Breast epithelium (tissue), 4 donors: Measurements from ENCODE around the gene TECPR1. TPM values are rescaled to one million over a fixed set of nuclear protein-coding genes. Genes with fewer than 3 reads are reported as not detected.

ENCODE experiments used
- DNase-seq, 2 donors: peaks; one replicate each; pipeline ENCODE4 v3.0.0-alpha.2; 2019; ENCODE audit warnings: low spot score in 2 of 2
- H3K27ac ChIP-seq, 2 donors: fragments of 200-600 bp; sonication (generic) in 1 of 2; one replicate each; pipeline ENCODE4 v1.5.1; 2016 to 2019; ENCODE audit warnings: mild to moderate bottlenecking in 1 of 2
- H3K27me3 ChIP-seq, 2 donors: fragments of 200-600 bp; sonication (generic) in 1 of 2; one replicate each; pipeline versions ENCODE4 v1.5.1 to v1.6.0; 2017 to 2019; ENCODE audit warnings: control low read depth in 1 of 2, mild to moderate bottlenecking in 1 of 2
- H3K36me3 ChIP-seq: fragments of 200-600 bp; one replicate; pipeline ENCODE4 v1.5.1; 2019
- H3K4me1 ChIP-seq, 2 donors: fragments of 200-600 bp; sonication (generic); one replicate each; pipeline ENCODE4 v1.5.1; 2016 to 2019; ENCODE audit warnings: control low read depth in 1 of 2
- H3K4me3 ChIP-seq, 3 donors: fragments of 200-600 bp; sonication (generic); 1 replicate in 2 of 3; 2 replicates in 1 of 3; pipeline ENCODE4 v1.5.1; 2016 to 2019; ENCODE audit warnings: mild to moderate bottlenecking in 3 of 3, moderate library complexity in 2 of 3
- H3K9me3 ChIP-seq, 2 donors: fragments of 200-600 bp; sonication (generic) in 1 of 2; one replicate each; pipeline ENCODE4 v1.5.1; 2016 to 2019; ENCODE audit warnings: control low read depth in 1 of 2
- POLR2A ChIP-seq: fragments of 450-650 bp; IDR thresholded peaks from one replicate; pipeline ENCODE4 v1.6.1; 2016; ENCODE audit warnings: antibody characterized with exemption, mild to moderate bottlenecking, moderate library complexity
- POLR2AphosphoS5 ChIP-seq, 3 donors: sonication (generic); formaldehyde crosslinking; IDR thresholded peaks; one replicate each; pipeline ENCODE4 v1.6.1; 2017; ENCODE audit warnings: antibody characterized with exemption in 3 of 3
- intact Hi-C: fragments of 100-400 bp; cut with DNase I; formaldehyde crosslinking; loops from one replicate; pipeline ENCODE4 v1.15.1; 2023; ENCODE audit warnings: low total_unique reads
- total RNA-seq, 3 donors: library from RNA; depleted of rRNA; stranded (reverse); fragments of >200 nt; gene quantifications; one replicate each; pipeline ENCODE4 v1.1.0, GENCODE V29; 2016
- TF ChIP-seq, protein P1 (sequence below), 3 donors: fragments of 450-650 bp; IDR thresholded peaks; one replicate each; pipeline ENCODE4 v1.5.1; 2016 to 2017; ENCODE audit warnings: antibody characterized with exemption in 3 of 3, mild to moderate bottlenecking in 3 of 3, moderate library complexity in 3 of 3

TECPR1 gene
- total RNA-seq, 3 donors from 2014 or later, result 14.7 to 29.7 (median 28.8) TPM

DNA sequence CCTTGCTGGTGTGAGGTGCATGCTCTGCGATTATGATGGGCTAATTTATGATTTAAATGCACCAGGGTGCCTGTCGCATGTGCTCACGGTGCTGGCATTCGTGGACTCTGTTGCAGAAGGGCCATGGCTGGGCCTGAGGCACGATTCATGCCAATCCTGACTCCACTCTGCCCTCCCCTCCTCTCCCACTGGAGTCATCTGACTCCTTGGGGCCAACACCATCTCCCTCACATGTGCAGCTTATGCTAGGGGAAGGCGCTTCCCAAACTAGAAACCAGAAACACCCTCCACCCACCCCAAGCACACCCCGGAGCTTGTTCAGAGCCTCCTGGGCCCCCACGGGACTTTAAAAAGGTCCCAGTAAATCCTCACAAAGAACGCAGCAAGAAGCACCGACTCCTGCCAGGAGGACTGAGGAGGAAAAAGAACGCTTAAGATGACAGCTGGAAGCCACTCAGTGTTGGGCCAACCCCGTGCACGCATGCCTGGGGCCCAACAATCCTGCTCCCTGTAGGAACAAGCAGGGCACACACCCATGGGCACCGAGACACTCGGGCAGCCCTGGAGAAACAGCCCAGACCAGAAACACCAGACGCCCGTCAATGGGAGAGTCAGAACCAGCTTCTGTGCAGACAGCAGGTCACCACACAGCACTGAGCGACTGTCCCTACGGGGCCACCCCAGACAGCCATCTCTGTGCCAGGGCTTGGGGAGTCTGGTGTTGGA, 43.6 kb upstream of the TECPR1 start:
- intact Hi-C loops, result no loop called here
- H3K36me3 ChIP-seq, result no peaks in the 10 kb centered on the region
- H3K27me3 ChIP-seq, result no peaks in the 10 kb centered on the region
- TF ChIP-seq POLR2A (no peak), POLR2AphosphoS5 (IDR thresholded peaks at IDR 0.05) (no peak)
- TF ChIP-seq, protein P1, sequence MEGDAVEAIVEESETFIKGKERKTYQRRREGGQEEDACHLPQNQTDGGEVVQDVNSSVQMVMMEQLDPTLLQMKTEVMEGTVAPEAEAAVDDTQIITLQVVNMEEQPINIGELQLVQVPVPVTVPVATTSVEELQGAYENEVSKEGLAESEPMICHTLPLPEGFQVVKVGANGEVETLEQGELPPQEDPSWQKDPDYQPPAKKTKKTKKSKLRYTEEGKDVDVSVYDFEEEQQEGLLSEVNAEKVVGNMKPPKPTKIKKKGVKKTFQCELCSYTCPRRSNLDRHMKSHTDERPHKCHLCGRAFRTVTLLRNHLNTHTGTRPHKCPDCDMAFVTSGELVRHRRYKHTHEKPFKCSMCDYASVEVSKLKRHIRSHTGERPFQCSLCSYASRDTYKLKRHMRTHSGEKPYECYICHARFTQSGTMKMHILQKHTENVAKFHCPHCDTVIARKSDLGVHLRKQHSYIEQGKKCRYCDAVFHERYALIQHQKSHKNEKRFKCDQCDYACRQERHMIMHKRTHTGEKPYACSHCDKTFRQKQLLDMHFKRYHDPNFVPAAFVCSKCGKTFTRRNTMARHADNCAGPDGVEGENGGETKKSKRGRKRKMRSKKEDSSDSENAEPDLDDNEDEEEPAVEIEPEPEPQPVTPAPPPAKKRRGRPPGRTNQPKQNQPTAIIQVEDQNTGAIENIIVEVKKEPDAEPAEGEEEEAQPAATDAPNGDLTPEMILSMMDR (IDR thresholded peaks at IDR 0.05), result no peak
- H3K4me3 ChIP-seq, result no peak overlapping the region
- H3K9me3 ChIP-seq, result peaks cover 0 to 6% of the 10 kb centered on the region in 2 donors
- DNase-seq, result no peak
- H3K4me1 ChIP-seq, result peaks cover 0 to 4% of the 10 kb centered on the region in 2 donors
- H3K27ac ChIP-seq, result no peak overlapping the region

DNA sequence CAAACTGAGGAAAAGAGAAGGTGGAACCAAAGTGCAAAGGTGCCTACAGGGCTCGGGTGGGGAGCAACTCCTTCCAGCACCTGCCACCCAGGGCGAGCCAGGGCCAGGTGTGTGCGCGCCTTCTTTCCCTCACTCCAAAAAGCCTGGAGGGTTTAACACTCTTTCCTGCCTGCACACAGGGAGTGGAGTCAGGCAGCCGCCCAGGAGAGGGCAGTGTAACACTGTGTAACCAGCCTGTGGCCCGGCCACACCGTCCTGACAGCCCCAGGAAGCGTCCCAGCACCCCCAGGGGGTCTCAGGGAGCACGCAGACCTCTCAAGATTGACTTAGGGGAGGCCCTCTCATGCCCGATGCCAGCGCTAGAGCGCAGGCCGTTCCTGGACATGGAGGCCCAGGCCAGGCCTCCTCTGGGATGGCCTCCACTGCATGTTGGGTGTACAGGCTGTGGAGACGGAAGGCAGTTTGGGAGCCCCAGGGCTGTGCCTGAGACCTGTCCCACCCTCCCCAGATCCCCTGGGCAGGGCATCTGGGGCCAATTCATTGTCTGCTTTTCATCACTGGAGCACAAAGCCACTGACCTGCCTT, 42.9 kb upstream of the TECPR1 start:
- H3K4me3 ChIP-seq, result no peak overlapping the region
- peaks cover 0 to 4% of the 10 kb centered on the region in 2 donors for H3K4me1 ChIP-seq
- no peak overlapping the region for H3K27ac ChIP-seq
- TF ChIP-seq, protein P1 (IDR thresholded peaks at IDR 0.05), result peak in 2 of 3 donors; percentile 65 to 71
- TF ChIP-seq POLR2A, result no peak
- no peak for TF ChIP-seq POLR2AphosphoS5 (IDR thresholded peaks at IDR 0.05)
- no peaks in the 10 kb centered on the region for H3K36me3 ChIP-seq
- H3K27me3 ChIP-seq, result no peaks in the 10 kb centered on the region
- DNase-seq, result peak in 1 of 2 donors; percentile 70
- intact Hi-C loops, result no loop called here
- peaks cover 0 to under 1% of the 10 kb centered on the region in 2 donors for H3K9me3 ChIP-seq

DNA sequence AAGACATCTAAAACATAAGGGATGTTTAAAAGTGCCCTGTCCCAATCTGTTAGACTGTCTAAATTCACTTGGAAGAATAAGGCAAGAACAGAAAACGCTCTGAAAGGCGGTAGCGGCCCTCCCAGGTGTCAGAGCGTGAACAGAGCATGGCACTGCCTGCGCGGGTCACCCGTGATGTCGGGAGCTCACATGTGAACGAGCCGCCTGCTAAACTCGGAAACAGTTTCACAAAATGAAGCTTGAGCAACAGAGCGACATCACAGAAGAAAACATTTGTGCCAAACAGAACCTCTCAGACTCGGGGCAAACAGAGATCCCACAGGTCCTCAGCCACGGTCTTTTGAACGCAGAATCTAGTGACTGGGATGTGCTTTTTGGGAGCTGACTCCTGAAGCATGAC, 42.3 kb upstream of the TECPR1 start:
- H3K27ac ChIP-seq, result no peak overlapping the region
- TF ChIP-seq POLR2A (no peak), POLR2AphosphoS5 (IDR thresholded peaks at IDR 0.05) (no peak)
- TF ChIP-seq, protein P1 (IDR thresholded peaks at IDR 0.05), result no peak
- intact Hi-C loops, result no loop called here
- no peaks in the 10 kb centered on the region for H3K36me3 ChIP-seq
- H3K27me3 ChIP-seq, result no peaks in the 10 kb centered on the region
- peaks cover 0 to 4% of the 10 kb centered on the region in 2 donors for H3K4me1 ChIP-seq
- no peaks in the 10 kb centered on the region for H3K9me3 ChIP-seq
- H3K4me3 ChIP-seq, result no peak overlapping the region
- no peak for DNase-seq

DNA sequence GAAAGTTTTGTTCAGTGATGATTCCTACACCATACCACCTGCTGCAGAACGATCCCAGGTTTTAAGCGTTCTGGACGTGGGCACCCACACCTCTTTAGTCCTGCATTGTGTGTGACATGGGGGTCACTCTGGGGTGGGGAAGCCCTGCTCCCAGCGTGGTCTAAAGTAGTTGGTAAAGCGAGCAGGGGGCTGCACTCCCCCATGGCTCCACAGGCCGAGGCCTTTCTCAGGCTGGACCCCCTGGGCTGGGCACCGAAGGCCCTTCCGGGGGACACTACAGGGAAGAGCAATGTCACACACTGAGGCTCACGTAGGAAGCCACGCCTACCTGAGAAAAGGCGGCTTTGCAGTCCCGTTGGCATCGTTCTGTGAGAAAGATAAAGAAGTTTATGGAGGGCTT, 41.7 kb upstream of the TECPR1 start:
- H3K4me1 ChIP-seq, result peaks cover 0 to 4% of the 10 kb centered on the region in 2 donors
- H3K27me3 ChIP-seq, result no peaks in the 10 kb centered on the region
- H3K27ac ChIP-seq, result no peak overlapping the region
- DNase-seq, result no peak
- H3K9me3 ChIP-seq, result no peaks in the 10 kb centered on the region
- no peak overlapping the region for H3K4me3 ChIP-seq
- intact Hi-C loops, result no loop called here
- TF ChIP-seq POLR2AphosphoS5 (IDR thresholded peaks at IDR 0.05) (no peak), POLR2A (no peak)
- TF ChIP-seq, protein P1 (IDR thresholded peaks at IDR 0.05), result no peak
- no peaks in the 10 kb centered on the region for H3K36me3 ChIP-seq

DNA sequence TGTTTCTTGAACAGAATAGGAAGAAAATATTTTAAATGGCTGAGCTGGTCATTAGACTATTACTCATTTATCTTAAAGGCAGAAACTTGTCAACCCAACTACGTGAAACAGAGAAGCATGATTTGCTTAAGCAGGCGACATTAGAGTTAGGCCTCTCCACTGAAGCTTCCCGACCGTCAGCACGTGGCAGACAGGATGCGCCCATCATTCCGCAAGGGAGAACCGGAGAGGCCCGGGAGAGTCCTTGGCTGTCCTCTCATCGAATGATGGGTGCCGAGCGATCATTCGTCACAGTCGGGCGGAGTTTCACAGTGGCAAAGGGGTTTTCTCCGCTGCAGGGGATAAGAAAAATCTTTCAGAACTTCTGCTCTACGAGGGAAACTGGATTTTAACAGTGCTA, 41.2 kb upstream of the TECPR1 start:
- H3K36me3 ChIP-seq, result no peaks in the 10 kb centered on the region
- DNase-seq, result no peak

More for the DNA sequence above, 41.2 kb upstream of the TECPR1 start:
- Histone ChIP-seq H3K9me3 (no peaks in the 10 kb centered on the region), H3K4me1 (peaks cover 0 to 4% of the 10 kb centered on the region in 2 donors), H3K27ac (no peak overlapping the region), H3K27me3 (no peaks in the 10 kb centered on the region), H3K4me3 (no peak overlapping the region)
- no peak for TF ChIP-seq POLR2AphosphoS5 (IDR thresholded peaks at IDR 0.05)
- no peak for TF ChIP-seq POLR2A
- TF ChIP-seq, protein P1 (IDR thresholded peaks at IDR 0.05), result no peak
- intact Hi-C loops, result no loop called here
